Caco-2 (cell line): ENCODE data around the gene ZNRF1. TPM values are rescaled to one million over a fixed set of nuclear protein-coding genes. Genes with fewer than 3 reads are reported as not detected.

Experiments
- BruUV-seq: library from RNA; stranded (reverse); fragments of 400-500 nt; replicated peaks from 2 replicates; lab custom pipeline; 2021; lab: Mats Ljungman, UMichigan
- CTCF ChIA-PET: fragments of 300-600 bp; sonication (Branson Sonifier 250); formaldehyde crosslinking; loops from one replicate; lab custom pipeline; 2022; ENCODE audit warnings: antibody characterized with exemption; lab: Charles Lee
- POLR2A ChIA-PET: fragments of 300-600 bp; sonication (Branson Sonifier 250); formaldehyde crosslinking; loops from one replicate; lab custom pipeline; 2022; ENCODE audit warnings: antibody characterized with exemption; lab: Charles Lee
- DNase-seq, 2 experiments: peaks; one replicate each; pipeline versions ENCODE4 v3.0.0 to v3.0.0-alpha.2; 2020 to 2022
- H3K27me3 ChIP-seq: replicated peaks from 2 replicates; pipeline ENCODE4 v1.6.0; 2011; ENCODE audit warnings: low read length; ENCODE audit not compliant: control insufficient read depth, insufficient read depth
- H3K36me3 ChIP-seq: 2 replicates; pipeline ENCODE4 v1.5.1; 2011; ENCODE audit warnings: low read length; ENCODE audit not compliant: control insufficient read depth, insufficient read depth
- H3K4me1 ChIP-seq: fragments of 250-450 bp; sonication (Bioruptor Pico); 2 replicates; pipeline ENCODE4 v1.5.1; 2020; ENCODE audit warnings: mild to moderate bottlenecking
- H3K4me3 ChIP-seq: 2 replicates; pipeline ENCODE4 v1.5.1; 2011; ENCODE audit warnings: low read depth, mild to moderate bottlenecking, control low read depth, low read length
- H3K9me3 ChIP-seq: fragments of 250-450 bp; sonication (Bioruptor Pico); 2 replicates; pipeline ENCODE4 v1.5.1; 2020; ENCODE audit warnings: mild to moderate bottlenecking, moderate library complexity
- H3K27ac Mint-ChIP-seq: one replicate; pipeline ENCODE4 v1.8.0; 2022; ENCODE audit warnings: mixed read lengths; ENCODE audit not compliant: unreplicated experiment
- H3K27me3 Mint-ChIP-seq: one replicate; pipeline ENCODE4 v1.8.0; 2022; ENCODE audit warnings: mixed read lengths; ENCODE audit not compliant: insufficient read depth, unreplicated experiment
- H3K36me3 Mint-ChIP-seq: one replicate; pipeline ENCODE4 v1.8.0; 2022; ENCODE audit warnings: mild to moderate bottlenecking, mixed read lengths; ENCODE audit not compliant: insufficient read depth, unreplicated experiment
- H3K4me1 Mint-ChIP-seq: one replicate; pipeline ENCODE4 v1.8.0; 2022; ENCODE audit warnings: low read depth, mixed read lengths; ENCODE audit not compliant: unreplicated experiment
- H3K4me3 Mint-ChIP-seq: one replicate; pipeline ENCODE4 v1.8.0; 2022; ENCODE audit warnings: mild to moderate bottlenecking, moderate library complexity, mixed read lengths; ENCODE audit not compliant: unreplicated experiment
- H3K9me3 Mint-ChIP-seq: one replicate; pipeline ENCODE4 v1.8.0; 2022; ENCODE audit warnings: mixed read lengths; ENCODE audit not compliant: unreplicated experiment
- CTCF ChIP-seq, 2 experiments: fragments of 200-600 bp in 1 of 2; IDR thresholded peaks; 1 replicate in 1 of 2; 2 replicates in 1 of 2; pipeline versions ENCODE4 v1.5.1 to v1.8.0; 2011 to 2022; ENCODE audit warnings: antibody characterized with exemption in 1 of 2, control low read depth in 1 of 2, inconsistent platforms in 1 of 2, low read depth in 1 of 2, low read length in 1 of 2, mild to moderate bottlenecking in 1 of 2, moderate library complexity in 1 of 2; ENCODE audit not compliant: insufficient read depth in 1 of 2, severe bottlenecking in 1 of 2, unreplicated experiment in 1 of 2
- intact Hi-C: fragments of 100-400 bp; cut with micrococcal nuclease; formaldehyde crosslinking; loops from one replicate; pipeline ENCODE4 v1.10.0; 2022; ENCODE audit not compliant: unreplicated experiment
- total RNA-seq: library from RNA; stranded (reverse); gene quantifications from 2 replicates; pipeline ENCODE4 v1.2.3, GENCODE V29; 2022

Gene ZNRF1
- total RNA-seq, 1 experiment from 2014 or later, result 68.6 TPM

DNA sequence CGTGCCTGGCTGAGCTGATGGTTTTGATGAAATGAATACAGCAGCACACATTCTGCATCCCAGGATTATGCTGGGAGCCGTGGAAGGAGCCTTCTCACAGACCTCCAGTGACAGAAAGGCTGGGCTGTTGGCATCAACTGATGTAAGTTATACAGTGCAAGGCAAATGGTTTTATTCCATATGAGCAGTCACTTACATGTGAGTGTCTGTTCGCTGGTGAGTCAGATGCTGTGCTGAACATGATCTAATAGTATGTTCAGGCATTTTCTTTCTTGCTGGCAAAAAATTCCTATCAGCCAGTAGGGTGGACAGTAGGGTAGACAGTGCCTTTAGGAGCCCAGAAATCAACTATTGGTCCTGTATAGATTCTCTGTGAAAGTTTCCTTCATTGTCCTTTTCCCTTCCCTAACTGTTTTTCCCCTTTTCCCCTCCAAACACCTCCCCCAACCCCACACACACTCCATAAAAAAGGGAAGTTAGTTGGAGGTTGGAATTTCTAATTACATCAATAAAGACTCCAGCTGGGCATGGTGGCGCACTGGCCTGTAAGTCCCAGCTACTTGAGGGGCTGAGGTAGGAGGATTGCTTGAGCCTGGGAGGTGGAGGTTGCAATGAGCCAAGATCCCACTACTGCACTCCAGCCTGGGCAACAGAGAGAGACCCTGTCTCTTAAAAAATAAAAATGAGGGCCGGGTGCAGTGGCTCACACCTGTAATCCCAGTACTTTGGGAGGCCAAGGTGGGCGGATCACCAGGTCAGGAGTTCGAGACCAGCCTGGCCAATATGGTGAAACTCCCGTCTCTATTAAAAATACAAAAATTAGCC, 81.6 kb downstream of the ZNRF1 start:
- CTCF ChIA-PET, result interaction anchor here (0.7 kb wide), 1 partner anchor 18 kb away, joined by 3 read pairs; no protein-coding TSS in a partner anchor
- Mint-ChIP-seq H3K27ac (no peak overlapping the region), H3K4me1 (peaks cover 19% of the 10 kb centered on the region), H3K36me3 (peaks cover 30% of the 10 kb centered on the region), H3K4me3 (no peak overlapping the region), H3K27me3 (no peaks in the 10 kb centered on the region), H3K9me3 (no peaks in the 10 kb centered on the region)
- BruUV-seq, result no TSS peak
- no peak for TF ChIP-seq CTCF (IDR thresholded peaks at IDR 0.05; ENCODE audit: insufficient read depth in 1 of 2, low read depth in 1 of 2, low read length in 1 of 2, severe bottlenecking in 1 of 2, unreplicated experiment in 1 of 2)
- H3K36me3 ChIP-seq, result peaks cover 5% of the 10 kb centered on the region
- intact Hi-C loops, result no loop called here
- no peak for DNase-seq
- no peak overlapping the region for H3K4me3 ChIP-seq
- no peaks in the 10 kb centered on the region for H3K9me3 ChIP-seq
- POLR2A ChIA-PET, result no interaction called here
- H3K4me1 ChIP-seq, result no peaks in the 10 kb centered on the region; the same call in 1 of the 2 replicates
- H3K27me3 ChIP-seq, result no peaks in the 10 kb centered on the region

DNA sequence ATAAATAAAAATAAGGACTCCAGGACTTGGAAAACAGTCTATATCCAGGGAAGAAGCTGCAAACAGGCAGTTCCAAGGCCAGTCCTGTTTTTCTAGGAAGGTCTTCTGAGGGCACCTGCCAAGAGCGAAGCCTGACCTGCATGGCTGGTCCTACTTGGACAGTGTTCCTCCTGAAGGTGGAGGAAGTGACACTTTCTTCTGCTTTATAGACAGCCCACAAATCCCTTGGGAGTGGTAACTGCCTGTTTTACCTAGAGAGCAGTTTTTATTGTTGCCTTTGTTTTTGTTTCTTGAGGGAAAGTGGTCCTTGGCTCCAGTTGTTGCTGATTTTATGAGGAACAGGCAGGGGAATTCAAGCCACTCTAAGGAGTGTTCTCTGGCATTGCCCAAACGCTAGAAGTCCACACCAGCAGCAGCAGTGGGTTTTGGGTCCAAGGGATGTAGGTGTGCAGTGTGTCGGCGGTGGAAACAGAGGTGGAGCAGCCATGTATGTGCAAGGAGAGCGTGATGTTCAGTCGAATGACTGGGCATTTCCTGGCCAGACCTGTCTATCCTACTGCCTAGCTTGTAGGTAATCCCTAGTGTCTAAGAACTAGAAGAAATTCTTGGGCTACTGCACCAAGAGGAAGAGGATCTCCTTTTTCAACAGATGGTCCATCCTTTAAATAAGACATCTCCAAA, 82.5 kb downstream of the ZNRF1 start:
- Histone ChIP-seq H3K9me3 (no peaks in the 10 kb centered on the region), H3K4me1 (no peaks in the 10 kb centered on the region; the same call in 1 of the 2 replicates), H3K36me3 (peaks cover 5% of the 10 kb centered on the region), H3K27me3 (no peaks in the 10 kb centered on the region), H3K4me3 (no peak overlapping the region)
- Mint-ChIP-seq H3K27me3 (no peaks in the 10 kb centered on the region), H3K4me1 (peaks cover 19% of the 10 kb centered on the region), H3K4me3 (no peak overlapping the region), H3K36me3 (peaks cover 30% of the 10 kb centered on the region), H3K9me3 (no peaks in the 10 kb centered on the region), H3K27ac (no peak overlapping the region)
- ChIA-PET CTCF (interaction anchor here (0.7 kb wide), 1 partner anchor 18 kb away, joined by 3 read pairs; no protein-coding TSS in a partner anchor), POLR2A (no interaction called here)
- no TSS peak for BruUV-seq
- no peak for DNase-seq
- intact Hi-C loops, result no loop called here
- TF ChIP-seq CTCF (IDR thresholded peaks at IDR 0.05; ENCODE audit: insufficient read depth in 1 of 2, low read depth in 1 of 2, low read length in 1 of 2, severe bottlenecking in 1 of 2, unreplicated experiment in 1 of 2), result no peak

DNA sequence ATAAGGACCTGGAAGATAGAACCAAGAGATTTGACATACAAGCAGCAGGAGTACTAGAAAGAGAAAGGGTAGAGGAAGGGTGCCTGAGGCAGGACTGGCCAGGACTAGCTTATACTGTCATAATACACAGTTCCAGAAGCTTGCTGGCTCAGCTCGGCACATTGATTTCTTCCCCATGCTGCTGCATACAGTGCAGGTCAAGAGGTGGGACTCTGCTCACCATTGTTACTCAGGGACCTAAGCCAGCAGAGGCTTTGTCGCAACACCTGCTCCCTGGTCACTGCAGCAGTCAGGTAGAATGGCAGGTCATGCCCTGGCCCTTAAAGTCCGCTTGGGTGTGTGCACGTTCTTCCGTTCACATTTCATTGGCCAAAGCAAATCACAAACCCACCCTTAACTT, 85.0 kb downstream of the ZNRF1 start:
- H3K27ac Mint-ChIP-seq, result no peak overlapping the region
- no peaks in the 10 kb centered on the region for H3K27me3 Mint-ChIP-seq
- no TSS peak for BruUV-seq
- no peaks in the 10 kb centered on the region for H3K9me3 ChIP-seq
- no peak overlapping the region for H3K4me3 Mint-ChIP-seq
- CTCF ChIA-PET, result no interaction called here
- no peaks in the 10 kb centered on the region for H3K27me3 ChIP-seq
- H3K4me1 Mint-ChIP-seq, result peaks cover 19% of the 10 kb centered on the region
- POLR2A ChIA-PET, result no interaction called here
- DNase-seq, result no peak
- intact Hi-C loops, result no loop called here
- TF ChIP-seq CTCF (IDR thresholded peaks at IDR 0.05; ENCODE audit: insufficient read depth in 1 of 2, low read depth in 1 of 2, low read length in 1 of 2, severe bottlenecking in 1 of 2, unreplicated experiment in 1 of 2), result no peak
- no peak overlapping the region for H3K4me3 ChIP-seq
- peaks cover 3% of the 10 kb centered on the region; the same call in 1 of the 2 replicates for H3K36me3 ChIP-seq
- H3K9me3 Mint-ChIP-seq, result no peaks in the 10 kb centered on the region
- peaks cover 14% of the 10 kb centered on the region; the same call in 1 of the 2 replicates for H3K4me1 ChIP-seq
- peaks cover 13% of the 10 kb centered on the region for H3K36me3 Mint-ChIP-seq
